ENCODE results near the gene FAM90A26.
"Not testable (repeated sequence)": the region's sequence is repeated elsewhere in the genome, so short reads cannot be mapped to it uniquely, and the experiment has no call there.

FAM90A26 gene

GRCh38 chr4:9224596-9224995 lies 54.4 kb downstream of the FAM90A26 start, which contains the start of gene USP17L13:
Gene USP17L13 (plus strand): TSS chr4:9224896. CDS start chr4:9224896, 0 bp downstream.
- H3K4me2 ChIP-seq; H3K9ac ChIP-seq; H3K4me1 ChIP-seq (ENCODE audit: low read depth, poor library complexity, severe bottlenecking); H3K4me3 ChIP-seq (IDR thresholded peaks at IDR 0.05; ENCODE audit: insufficient read depth, low read depth, low read length); H4K20me1 ChIP-seq (ENCODE audit: insufficient read depth); H3K36me3 ChIP-seq (ENCODE audit: insufficient read depth); H3K79me2 ChIP-seq (ENCODE audit: insufficient read depth, low read depth); H3K27me3 ChIP-seq (ENCODE audit: insufficient read depth, low read depth); H2AFZ ChIP-seq (ENCODE audit: low read depth); H3K27ac ChIP-seq: not testable (repeated sequence)
